Lower leg skin (tissue), 3 donors: ENCODE measurements around the gene GTPBP3.

Source experiments
- CTCF ChIP-seq, 3 donors: fragments of 450-650 bp; IDR thresholded peaks; one replicate each; pipeline ENCODE4 v1.5.1; 2016; ENCODE audit warnings: antibody characterized with exemption in 3 of 3, mild to moderate bottlenecking in 3 of 3, moderate library complexity in 2 of 3
- POLR2A ChIP-seq, 2 donors: fragments of 450-650 bp; IDR thresholded peaks; one replicate each; pipeline ENCODE4 v1.6.1; 2016 to 2017; ENCODE audit warnings: antibody characterized with exemption in 2 of 2, mild to moderate bottlenecking in 1 of 2, moderate library complexity in 1 of 2

GRCh38 chr19:17391371-17392151, 54.2 kb downstream of the GTPBP3 start:
- TF ChIP-seq CTCF (IDR thresholded peaks at IDR 0.05) = no peak
- no peak for TF ChIP-seq POLR2A (IDR thresholded peaks at IDR 0.05)
